H9 (cell line): Measurements from ENCODE around the gene MAL. TPM values are rescaled to one million over a fixed set of nuclear protein-coding genes. Genes with fewer than 3 reads are reported as not detected.

Experiments used
- DNase-seq: peaks from one replicate; pipeline ENCODE4 v3.0.0-alpha.2; 2017
- H2AFZ ChIP-seq: one replicate; pipeline ENCODE4 v1.6.1; 2013; ENCODE audit warnings: mild to moderate bottlenecking, low read length, control low read depth, moderate library complexity
- H2AK5ac ChIP-seq: 2 replicates; pipeline ENCODE4 v1.6.1; 2013; ENCODE audit warnings: low read length, control low read depth, mixed read lengths; ENCODE audit not compliant: insufficient read length
- H2BK120ac ChIP-seq: one replicate; pipeline ENCODE4 v1.6.1; 2013; ENCODE audit warnings: low read depth, mild to moderate bottlenecking, low read length, control low read depth, inconsistent platforms; ENCODE audit not compliant: poor library complexity, severe bottlenecking
- H2BK12ac ChIP-seq: 2 replicates; pipeline ENCODE4 v1.6.1; 2013; ENCODE audit warnings: low read length, control low read depth, mixed read lengths, low read depth; ENCODE audit not compliant: insufficient read length
- H2BK15ac ChIP-seq: 2 replicates; pipeline ENCODE4 v1.6.1; 2013; ENCODE audit warnings: low read depth, low read length, control low read depth
- H2BK20ac ChIP-seq: one replicate; pipeline ENCODE4 v1.6.1; 2013; ENCODE audit warnings: low read depth, mild to moderate bottlenecking, low read length, control low read depth, inconsistent platforms; ENCODE audit not compliant: poor library complexity, severe bottlenecking
- H2BK5ac ChIP-seq: 2 replicates; pipeline ENCODE4 v1.6.1; 2013; ENCODE audit warnings: low read length, control low read depth, mixed read lengths; ENCODE audit not compliant: insufficient read length
- H3K14ac ChIP-seq: 2 replicates; pipeline ENCODE4 v1.6.1; 2013; ENCODE audit warnings: low read length, control low read depth; ENCODE audit not compliant: insufficient read depth
- H3K18ac ChIP-seq: 2 replicates; pipeline ENCODE4 v1.6.1; 2013; ENCODE audit warnings: low read depth, mild to moderate bottlenecking, mixed read lengths, low read length, control low read depth; ENCODE audit not compliant: insufficient read length
- H3K23ac ChIP-seq: 2 replicates; pipeline ENCODE4 v1.6.1; 2013; ENCODE audit warnings: low read length, control low read depth, mixed read lengths, low read depth; ENCODE audit not compliant: insufficient read length
- H3K23me2 ChIP-seq: 2 replicates; pipeline ENCODE4 v1.6.1; 2013; ENCODE audit warnings: low read depth, mild to moderate bottlenecking, mixed read lengths, low read length, control low read depth; ENCODE audit not compliant: insufficient read length, poor library complexity, severe bottlenecking
- H3K27ac ChIP-seq: 2 replicates; pipeline ENCODE4 v1.5.1; 2013; ENCODE audit warnings: low read length, control low read depth, mixed read lengths, low read depth; ENCODE audit not compliant: insufficient read length
- H3K27me3 ChIP-seq: 2 replicates; pipeline ENCODE4 v1.6.1; 2013; ENCODE audit warnings: low read length, control low read depth, inconsistent platforms; ENCODE audit not compliant: insufficient read depth
- H3K4ac ChIP-seq: 2 replicates; pipeline ENCODE4 v1.6.1; 2013; ENCODE audit warnings: low read depth, mild to moderate bottlenecking, control low read depth, inconsistent platforms, low read length, moderate library complexity
- H3K4me1 ChIP-seq: 2 replicates; pipeline ENCODE4 v1.6.1; 2013; ENCODE audit warnings: low read length, control low read depth, inconsistent platforms; ENCODE audit not compliant: insufficient read depth
- H3K4me2 ChIP-seq: 2 replicates; pipeline ENCODE4 v1.6.1; 2013; ENCODE audit warnings: low read length, control low read depth, mixed read lengths; ENCODE audit not compliant: insufficient read length, insufficient read depth
- H3K56ac ChIP-seq: 2 replicates; pipeline ENCODE4 v1.6.1; 2013; ENCODE audit warnings: low read depth, mild to moderate bottlenecking, mixed read lengths, low read length, control low read depth; ENCODE audit not compliant: insufficient read length
- H3K79me1 ChIP-seq: 2 replicates; pipeline ENCODE4 v1.6.1; 2013; ENCODE audit warnings: low read depth, mild to moderate bottlenecking, moderate library complexity, low read length, control low read depth, inconsistent platforms; ENCODE audit not compliant: insufficient read depth, poor library complexity, severe bottlenecking
- H3K79me2 ChIP-seq: 2 replicates; pipeline ENCODE4 v1.6.1; 2013; ENCODE audit warnings: low read length, control low read depth, inconsistent platforms; ENCODE audit not compliant: insufficient read depth
- H3K9ac ChIP-seq: 2 replicates; pipeline ENCODE4 v1.6.1; 2013; ENCODE audit warnings: low read length, control low read depth, mixed read lengths; ENCODE audit not compliant: insufficient read length; ENCODE audit errors: extremely low read depth
- H3K9me3 ChIP-seq: one replicate; pipeline ENCODE4 v1.6.1; 2013; ENCODE audit warnings: low read depth, low read length, inconsistent platforms; ENCODE audit not compliant: control insufficient read depth
- H3T11ph ChIP-seq: one replicate; pipeline ENCODE4 v1.6.1; 2013; ENCODE audit warnings: mild to moderate bottlenecking, low read length, control low read depth, inconsistent platforms
- H4K20me1 ChIP-seq: one replicate; pipeline ENCODE4 v1.6.1; 2013; ENCODE audit not compliant: control insufficient read depth, insufficient read length, insufficient read depth
- H4K5ac ChIP-seq: 2 replicates; pipeline ENCODE4 v1.6.1; 2013; ENCODE audit warnings: low read depth, mild to moderate bottlenecking, mixed read lengths, low read length, control low read depth; ENCODE audit not compliant: insufficient read length
- H4K8ac ChIP-seq: replicated peaks from 2 replicates; pipeline ENCODE4 v1.6.1; 2013; ENCODE audit warnings: low read length, control low read depth, mixed read lengths, low read depth; ENCODE audit not compliant: insufficient read length
- H4K91ac ChIP-seq: 2 replicates; pipeline ENCODE4 v1.6.1; 2013; ENCODE audit warnings: low read depth, mild to moderate bottlenecking, moderate library complexity, mixed read lengths, low read length, control low read depth; ENCODE audit not compliant: insufficient read length
- H3K27ac Mint-ChIP-seq, 3 experiments: 2 replicates in 2 of 3; 3 replicates in 1 of 3; pipeline ENCODE4 v1.8.0; 2020 to 2021; ENCODE audit warnings: mixed read lengths in 3 of 3, mild to moderate bottlenecking in 1 of 3, moderate library complexity in 1 of 3
- H3K27me3 Mint-ChIP-seq: 2 replicates; pipeline ENCODE4 v1.8.0; 2021; ENCODE audit warnings: low read depth, mild to moderate bottlenecking, moderate library complexity, mixed read lengths
- H3K36me3 Mint-ChIP-seq, 3 experiments: 2 replicates in 2 of 3; 3 replicates in 1 of 3; pipeline ENCODE4 v1.8.0; 2020 to 2021; ENCODE audit warnings: low read depth in 3 of 3, mixed read lengths in 3 of 3; ENCODE audit not compliant: insufficient read depth in 1 of 3
- H3K4me1 Mint-ChIP-seq, 2 experiments: 2 replicates each; pipeline ENCODE4 v1.8.0; 2020; ENCODE audit warnings: mixed read lengths in 2 of 2
- H3K4me3 Mint-ChIP-seq, 2 experiments: 2 replicates in 1 of 2; 3 replicates in 1 of 2; pipeline ENCODE4 v1.8.0; 2020 to 2021; ENCODE audit warnings: mild to moderate bottlenecking in 2 of 2, mixed read lengths in 2 of 2, moderate library complexity in 1 of 2
- H3K9me3 Mint-ChIP-seq, 2 experiments: 2 replicates in 1 of 2; 3 replicates in 1 of 2; pipeline ENCODE4 v1.8.0; 2020; ENCODE audit warnings: mild to moderate bottlenecking in 2 of 2, mixed read lengths in 2 of 2, moderate library complexity in 1 of 2
- CTCF ChIP-seq: fragments of 200-600 bp; sonication (generic); conservative IDR thresholded peaks from 3 replicates; pipeline ENCODE4 v1.8.0; 2021; ENCODE audit warnings: antibody characterized with exemption, mild to moderate bottlenecking
- WGBS: extraction: QIAGEN DNeasy Blood & Tissue Kit; methylation state at CpG from one replicate; pipeline ENCODE4 v1.1.7; 2013; ENCODE audit warnings: missing lambda C conversion rate, low lambda C conversion rate, mixed read lengths; ENCODE audit not compliant: insufficient read length; ENCODE audit errors: extremely low coverage; 5-methylcytosine and 5-hydroxymethylcytosine counted together
- total RNA-seq: library from RNA; stranded (reverse); gene quantifications from 2 replicates; pipeline ENCODE4 v1.2.1, GENCODE V29; 2021

The MAL gene
- total RNA-seq, 1 experiment from 2014 or later: not detected

GRCh38 chr2:95071856-95072255 is 46.3 kb downstream of the MAL start:
- Histone ChIP-seq H3K23me2 (peaks cover 1% of the 10 kb centered on the region), H4K8ac (no peak overlapping the region), H3K18ac (no peak overlapping the region), H2AFZ (no peak overlapping the region), H2AK5ac (no peak overlapping the region), H3K4ac (no peak overlapping the region), H2BK5ac (no peak overlapping the region), H3K9me3 (no peaks in the 10 kb centered on the region), H3K79me2 (no peaks in the 10 kb centered on the region), H3K79me1 (no peaks in the 10 kb centered on the region), H3K56ac (no peak overlapping the region), H2BK20ac (no peak overlapping the region), H3K9ac (no peak overlapping the region), H3K14ac (no peak overlapping the region), H2BK15ac (no peak overlapping the region), H3T11ph (no peak overlapping the region), H4K5ac (no peak overlapping the region), H3K4me1 (no peaks in the 10 kb centered on the region), H3K27ac (no peak overlapping the region), H3K23ac (no peak overlapping the region), H2BK12ac (no peak overlapping the region), H2BK120ac (no peak overlapping the region), H3K4me2 (no peak overlapping the region), H4K91ac (no peak overlapping the region), H3K27me3 (no peaks in the 10 kb centered on the region), H4K20me1 (no peaks in the 10 kb centered on the region)
- peaks cover 37% of the 10 kb centered on the region for H3K27me3 Mint-ChIP-seq
- no peaks in the 10 kb centered on the region for H3K36me3 Mint-ChIP-seq
- TF ChIP-seq CTCF: no peak
- H3K9me3 Mint-ChIP-seq: no peaks in the 10 kb centered on the region
- no peak overlapping the region for H3K27ac Mint-ChIP-seq
- no peak for DNase-seq
- H3K4me3 Mint-ChIP-seq: no peak overlapping the region
- H3K4me1 Mint-ChIP-seq: no peaks in the 10 kb centered on the region
- WGBS: no CpG with 5 or more reads among the region's 4 CpGs
